Measurements from ENCODE around the gene LRP2. TPM values are rescaled to one million over a fixed set of nuclear protein-coding genes. Genes with fewer than 3 reads are reported as not detected.

Gene LRP2
- total and polyA plus RNA-seq, 2 donors from 2014 or later = 44.7 to 85.4 TPM

DNA sequence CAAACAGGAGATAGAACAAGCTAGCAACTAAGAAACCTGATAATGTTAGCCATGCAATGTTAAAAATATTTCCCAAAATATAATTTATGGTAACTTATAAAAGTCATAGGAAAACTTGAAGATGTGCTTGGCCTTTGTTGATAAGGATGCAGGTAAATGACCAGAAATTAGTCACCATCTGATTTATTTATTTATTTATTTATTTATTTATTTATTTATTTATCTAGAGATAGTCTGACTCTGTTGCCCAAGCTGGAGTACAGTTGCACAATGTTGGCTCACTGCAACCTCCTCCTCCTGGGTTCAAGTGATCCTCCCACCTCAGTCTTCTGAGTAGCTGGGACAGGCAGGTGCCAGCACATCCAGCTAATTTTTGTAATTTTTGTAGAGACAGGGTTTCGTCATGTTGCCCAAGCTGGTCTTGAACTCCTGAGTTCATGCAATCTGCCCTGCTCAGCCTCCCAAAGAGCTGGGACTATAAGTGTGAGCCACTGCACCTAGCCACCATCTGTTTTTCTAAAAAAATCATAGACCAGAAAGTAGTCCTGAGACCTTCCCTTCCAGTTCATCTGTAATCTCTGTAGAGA is 183.4 kb downstream of the LRP2 start:
- Histone ChIP-seq H3K27ac (ENCODE audit: low read depth in 2 of 2, low read length in 2 of 2) (no peak overlapping the region), H3K9me3 (ENCODE audit: control insufficient read depth in 2 of 3, insufficient read depth in 1 of 3, low read length in 3 of 3) (no peaks in the 10 kb centered on the region), H3K36me3 (ENCODE audit: control insufficient read depth in 2 of 3, insufficient read depth in 3 of 3, low read length in 3 of 3) (peaks cover 0 to 46% (median 11%) of the 10 kb centered on the region in 3 donors), H3K27me3 (ENCODE audit: control insufficient read depth, insufficient read depth, low read length) (no peaks in the 10 kb centered on the region), H3K9ac (ENCODE audit: low read length in 3 of 3) (no peak overlapping the region), H3K4me3 (ENCODE audit: low read length in 3 of 3) (no peak overlapping the region), H3K4me1 (ENCODE audit: control insufficient read depth in 2 of 3, insufficient read depth in 2 of 3, low read depth in 1 of 3, low read length in 3 of 3) (no peaks in the 10 kb centered on the region)
- no peak for DNase-seq
- TF ChIP-seq, protein P1, sequence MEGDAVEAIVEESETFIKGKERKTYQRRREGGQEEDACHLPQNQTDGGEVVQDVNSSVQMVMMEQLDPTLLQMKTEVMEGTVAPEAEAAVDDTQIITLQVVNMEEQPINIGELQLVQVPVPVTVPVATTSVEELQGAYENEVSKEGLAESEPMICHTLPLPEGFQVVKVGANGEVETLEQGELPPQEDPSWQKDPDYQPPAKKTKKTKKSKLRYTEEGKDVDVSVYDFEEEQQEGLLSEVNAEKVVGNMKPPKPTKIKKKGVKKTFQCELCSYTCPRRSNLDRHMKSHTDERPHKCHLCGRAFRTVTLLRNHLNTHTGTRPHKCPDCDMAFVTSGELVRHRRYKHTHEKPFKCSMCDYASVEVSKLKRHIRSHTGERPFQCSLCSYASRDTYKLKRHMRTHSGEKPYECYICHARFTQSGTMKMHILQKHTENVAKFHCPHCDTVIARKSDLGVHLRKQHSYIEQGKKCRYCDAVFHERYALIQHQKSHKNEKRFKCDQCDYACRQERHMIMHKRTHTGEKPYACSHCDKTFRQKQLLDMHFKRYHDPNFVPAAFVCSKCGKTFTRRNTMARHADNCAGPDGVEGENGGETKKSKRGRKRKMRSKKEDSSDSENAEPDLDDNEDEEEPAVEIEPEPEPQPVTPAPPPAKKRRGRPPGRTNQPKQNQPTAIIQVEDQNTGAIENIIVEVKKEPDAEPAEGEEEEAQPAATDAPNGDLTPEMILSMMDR (IDR thresholded peaks at IDR 0.05; ENCODE audit: borderline replicate concordance, extremely low read depth, insufficient read depth) = no peak
- no peak for FAIRE-seq
- intact Hi-C loops (cut with DNase I) = no loop called here

DNA sequence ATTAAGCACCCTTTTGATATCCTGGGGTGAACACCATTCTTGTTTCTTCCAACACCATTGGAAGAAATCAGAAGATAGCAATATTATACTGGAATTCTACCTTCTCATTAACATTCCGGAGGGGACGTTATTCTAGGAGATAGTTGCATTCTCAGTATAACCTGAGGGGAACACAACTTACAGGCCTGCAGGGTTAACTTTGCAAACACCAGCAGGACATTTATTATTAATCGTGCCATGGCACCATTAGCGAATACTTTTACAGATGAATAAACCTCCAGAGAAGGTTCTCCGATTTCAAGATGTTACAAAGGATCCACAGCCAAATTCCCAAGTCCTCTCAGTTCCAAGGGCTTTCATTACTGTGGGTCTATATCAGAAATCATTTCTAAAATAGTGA is 184.0 kb downstream of the LRP2 start:
- intact Hi-C loops (cut with DNase I) = no loop called here
- no peak overlapping the region for H3K4me3 ChIP-seq (ENCODE audit: low read length in 3 of 3)
- no peak overlapping the region for H3K27ac ChIP-seq (ENCODE audit: low read depth in 2 of 2, low read length in 2 of 2)
- H3K9me3 ChIP-seq (ENCODE audit: control insufficient read depth in 2 of 3, insufficient read depth in 1 of 3, low read length in 3 of 3) = no peaks in the 10 kb centered on the region
- TF ChIP-seq, protein P1 (IDR thresholded peaks at IDR 0.05; ENCODE audit: borderline replicate concordance, extremely low read depth, insufficient read depth) = no peak
- H3K36me3 ChIP-seq (ENCODE audit: control insufficient read depth in 2 of 3, insufficient read depth in 3 of 3, low read length in 3 of 3) = peaks cover 0 to 52% (median 15%) of the 10 kb centered on the region in 3 donors
- H3K27me3 ChIP-seq (ENCODE audit: control insufficient read depth, insufficient read depth, low read length) = no peaks in the 10 kb centered on the region
- no peak overlapping the region for H3K9ac ChIP-seq (ENCODE audit: low read length in 3 of 3)
- H3K4me1 ChIP-seq (ENCODE audit: control insufficient read depth in 2 of 3, insufficient read depth in 2 of 3, low read depth in 1 of 3, low read length in 3 of 3) = no peaks in the 10 kb centered on the region
- DNase-seq (no peak), FAIRE-seq (no peak)

DNA sequence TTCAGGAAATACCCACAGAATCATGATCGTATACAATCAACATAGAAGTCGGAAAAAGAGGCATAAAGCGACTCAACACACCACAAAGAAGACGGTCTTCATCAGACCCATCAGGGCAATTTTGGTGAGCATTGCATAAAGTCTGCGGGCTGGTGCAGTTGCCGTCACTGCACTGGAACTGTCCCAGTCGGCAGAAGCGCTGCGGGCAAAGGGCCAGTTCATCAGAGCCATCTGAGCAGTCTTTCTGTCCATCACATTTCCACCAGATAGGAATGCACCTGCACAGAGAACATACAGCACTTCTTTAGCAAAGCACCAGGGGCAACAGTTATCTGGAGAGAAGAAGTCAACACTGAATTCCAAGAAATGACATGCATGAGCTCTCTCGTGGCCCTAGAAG is 187.2 kb downstream of the LRP2 start:
- H3K4me1 ChIP-seq (ENCODE audit: control insufficient read depth in 2 of 3, insufficient read depth in 2 of 3, low read depth in 1 of 3, low read length in 3 of 3) = no peaks in the 10 kb centered on the region
- H3K27me3 ChIP-seq (ENCODE audit: control insufficient read depth, insufficient read depth, low read length) = no peaks in the 10 kb centered on the region
- no peak overlapping the region for H3K4me3 ChIP-seq (ENCODE audit: low read length in 3 of 3)
- H3K27ac ChIP-seq (ENCODE audit: low read depth in 2 of 2, low read length in 2 of 2) = no peak overlapping the region
- TF ChIP-seq, protein P1 (IDR thresholded peaks at IDR 0.05; ENCODE audit: borderline replicate concordance, extremely low read depth, insufficient read depth) = no peak
- FAIRE-seq (no peak), DNase-seq (no peak)
- intact Hi-C loops (cut with DNase I) = no loop called here
- H3K9me3 ChIP-seq (ENCODE audit: control insufficient read depth in 2 of 3, insufficient read depth in 1 of 3, low read length in 3 of 3) = no peaks in the 10 kb centered on the region
- peaks cover 0 to 54% (median 13%) of the 10 kb centered on the region in 3 donors for H3K36me3 ChIP-seq (ENCODE audit: control insufficient read depth in 2 of 3, insufficient read depth in 3 of 3, low read length in 3 of 3)
- H3K9ac ChIP-seq (ENCODE audit: low read length in 3 of 3) = no peak overlapping the region

DNA sequence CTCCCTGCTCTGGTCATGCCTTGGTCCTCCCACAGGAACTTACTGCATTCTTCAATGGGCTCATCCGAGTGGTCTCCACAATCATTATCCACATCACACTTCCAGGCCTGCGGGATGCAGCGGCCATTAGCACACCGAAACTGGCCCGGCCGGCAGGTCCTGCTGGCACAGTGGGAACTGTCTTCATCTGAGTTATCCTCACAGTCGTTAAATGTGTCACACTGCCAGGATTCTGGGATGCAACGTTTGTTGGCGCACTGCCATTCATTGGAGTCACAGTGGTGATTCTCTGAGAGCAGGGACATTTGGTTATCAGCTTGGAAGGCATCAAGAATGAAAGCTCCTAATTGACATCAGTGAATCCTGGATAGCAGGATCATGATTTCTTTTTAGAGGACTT is 188.5 kb downstream of the LRP2 start:
- Histone ChIP-seq H3K9ac (ENCODE audit: low read length in 3 of 3) (no peak overlapping the region), H3K36me3 (ENCODE audit: control insufficient read depth in 2 of 3, insufficient read depth in 3 of 3, low read length in 3 of 3) (peaks cover 0 to 63% (median 16%) of the 10 kb centered on the region in 3 donors), H3K9me3 (ENCODE audit: control insufficient read depth in 2 of 3, insufficient read depth in 1 of 3, low read length in 3 of 3) (no peaks in the 10 kb centered on the region), H3K4me3 (ENCODE audit: low read length in 3 of 3) (no peak overlapping the region), H3K27me3 (ENCODE audit: control insufficient read depth, insufficient read depth, low read length) (no peaks in the 10 kb centered on the region), H3K4me1 (ENCODE audit: control insufficient read depth in 2 of 3, insufficient read depth in 2 of 3, low read depth in 1 of 3, low read length in 3 of 3) (no peaks in the 10 kb centered on the region), H3K27ac (ENCODE audit: low read depth in 2 of 2, low read length in 2 of 2) (no peak overlapping the region)
- FAIRE-seq (no peak), DNase-seq (no peak)
- TF ChIP-seq, protein P1 (IDR thresholded peaks at IDR 0.05; ENCODE audit: borderline replicate concordance, extremely low read depth, insufficient read depth) = no peak
- intact Hi-C loops (cut with DNase I) = no loop called here
